Type B pancreatic cell (in vitro differentiated cells): ENCODE measurements around the gene RALGAPB. TPM values are rescaled to one million over a fixed set of nuclear protein-coding genes. Genes with fewer than 3 reads are reported as not detected.
A peak's percentile ranks its signal among the peaks of the same experiment; 100 is the strongest.

Experiments used
- DNase-seq: peaks from one replicate; pipeline ENCODE4 v3.0.0; 2021; ENCODE audit warnings: mixed read lengths; ENCODE audit not compliant: unreplicated experiment; ENCODE audit errors: extremely low spot score
- H3K27ac Mint-ChIP-seq: 2 replicates; pipeline ENCODE4 v1.8.0; 2021; ENCODE audit warnings: mild to moderate bottlenecking, mixed read lengths
- H3K27me3 Mint-ChIP-seq: 2 replicates; pipeline ENCODE4 v1.8.0; 2021; ENCODE audit warnings: mixed read lengths
- H3K36me3 Mint-ChIP-seq: 2 replicates; pipeline ENCODE4 v1.8.0; 2021; ENCODE audit warnings: mixed read lengths
- H3K4me1 Mint-ChIP-seq: one replicate; pipeline ENCODE4 v1.8.0; 2021; ENCODE audit warnings: mixed read lengths; ENCODE audit not compliant: unreplicated experiment
- H3K4me3 Mint-ChIP-seq: 2 replicates; pipeline ENCODE4 v1.8.0; 2021; ENCODE audit warnings: mild to moderate bottlenecking, mixed read lengths
- H3K9me3 Mint-ChIP-seq: 2 replicates; pipeline ENCODE4 v1.8.0; 2021; ENCODE audit warnings: mixed read lengths
- total RNA-seq: library from RNA; stranded (reverse); gene quantifications from 2 replicates; pipeline ENCODE4 v1.2.1, GENCODE V29; 2021; ENCODE audit warnings: low replicate concordance
- TF ChIP-seq, protein P1 (sequence below): fragments of 200-600 bp; sonication (generic); conservative IDR thresholded peaks from 2 replicates; pipeline ENCODE4 v1.5.0; 2021; ENCODE audit warnings: antibody characterized with exemption, mild to moderate bottlenecking

Gene RALGAPB
- total RNA-seq, 1 donor from 2014 or later, result 38.2 TPM

GRCh38 chr20:38449046-38449445 lies 23.6 kb upstream of the RALGAPB start:
- Mint-ChIP-seq H3K27ac (no peak overlapping the region), H3K36me3 (peaks cover 35% of the 10 kb centered on the region), H3K4me3 (peak overlapping the region; percentile 42), H3K9me3 (no peaks in the 10 kb centered on the region), H3K4me1 (peaks cover 26% of the 10 kb centered on the region), H3K27me3 (no peaks in the 10 kb centered on the region)
- DNase-seq, result no peak
- TF ChIP-seq, protein P1, sequence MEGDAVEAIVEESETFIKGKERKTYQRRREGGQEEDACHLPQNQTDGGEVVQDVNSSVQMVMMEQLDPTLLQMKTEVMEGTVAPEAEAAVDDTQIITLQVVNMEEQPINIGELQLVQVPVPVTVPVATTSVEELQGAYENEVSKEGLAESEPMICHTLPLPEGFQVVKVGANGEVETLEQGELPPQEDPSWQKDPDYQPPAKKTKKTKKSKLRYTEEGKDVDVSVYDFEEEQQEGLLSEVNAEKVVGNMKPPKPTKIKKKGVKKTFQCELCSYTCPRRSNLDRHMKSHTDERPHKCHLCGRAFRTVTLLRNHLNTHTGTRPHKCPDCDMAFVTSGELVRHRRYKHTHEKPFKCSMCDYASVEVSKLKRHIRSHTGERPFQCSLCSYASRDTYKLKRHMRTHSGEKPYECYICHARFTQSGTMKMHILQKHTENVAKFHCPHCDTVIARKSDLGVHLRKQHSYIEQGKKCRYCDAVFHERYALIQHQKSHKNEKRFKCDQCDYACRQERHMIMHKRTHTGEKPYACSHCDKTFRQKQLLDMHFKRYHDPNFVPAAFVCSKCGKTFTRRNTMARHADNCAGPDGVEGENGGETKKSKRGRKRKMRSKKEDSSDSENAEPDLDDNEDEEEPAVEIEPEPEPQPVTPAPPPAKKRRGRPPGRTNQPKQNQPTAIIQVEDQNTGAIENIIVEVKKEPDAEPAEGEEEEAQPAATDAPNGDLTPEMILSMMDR, result no peak

- Mint-ChIP-seq H3K4me1 (peaks cover 26% of the 10 kb centered on the region), H3K27ac (peak overlapping the region; percentile 40), H3K4me3 (peak overlapping the region; percentile 25), H3K36me3 (peaks cover 35% of the 10 kb centered on the region), H3K27me3 (no peaks in the 10 kb centered on the region), H3K9me3 (no peaks in the 10 kb centered on the region)
- TF ChIP-seq, protein P1, result no peak
- DNase-seq, result no peak
Measured at GRCh38 chr20:38450412-38450975, 22.1 kb upstream of the RALGAPB start.

- Mint-ChIP-seq H3K27me3 (peaks cover 3% of the 10 kb centered on the region), H3K4me3 (no peak overlapping the region), H3K9me3 (no peaks in the 10 kb centered on the region), H3K4me1 (peaks cover 16% of the 10 kb centered on the region), H3K27ac (peak overlapping the region; percentile 27), H3K36me3 (peaks cover 35% of the 10 kb centered on the region)
- DNase-seq, result no peak
- TF ChIP-seq, protein P1, result no peak
Measured at GRCh38 chr20:38452880-38453624, 19.6 kb upstream of the RALGAPB start.

- peaks cover 11% of the 10 kb centered on the region for H3K4me1 Mint-ChIP-seq
- H3K4me3 Mint-ChIP-seq, result no peak overlapping the region
- TF ChIP-seq, protein P1, result no peak
- peaks cover 3% of the 10 kb centered on the region for H3K27me3 Mint-ChIP-seq
- no peak overlapping the region for H3K27ac Mint-ChIP-seq
- H3K36me3 Mint-ChIP-seq, result peaks cover 31% of the 10 kb centered on the region
- no peak for DNase-seq
- no peaks in the 10 kb centered on the region for H3K9me3 Mint-ChIP-seq
Measured at GRCh38 chr20:38453941-38454340, 18.7 kb upstream of the RALGAPB start.

- Mint-ChIP-seq H3K27ac (no peak overlapping the region), H3K36me3 (peaks cover 25% of the 10 kb centered on the region), H3K27me3 (peaks cover 3% of the 10 kb centered on the region), H3K9me3 (no peaks in the 10 kb centered on the region), H3K4me1 (peaks cover 11% of the 10 kb centered on the region), H3K4me3 (no peak overlapping the region)
- TF ChIP-seq, protein P1, result no peak
- no peak for DNase-seq
Measured at GRCh38 chr20:38454556-38455473, 17.8 kb upstream of the RALGAPB start.
